Endothelial cell of umbilical vein (primary cell): ENCODE data around the gene CTNNB1. TPM values are rescaled to one million over a fixed set of nuclear protein-coding genes. Genes with fewer than 3 reads are reported as not detected.

Experiments used
- BruUV-seq: library from RNA; stranded (reverse); fragments of 400-500 nt; replicated peaks from 2 replicates; lab custom pipeline; 2021; lab: Mats Ljungman, UMichigan
- CTCF ChIA-PET: fragments of 300-600, 350-600 bp; sonication (Branson Sonifier 250); formaldehyde crosslinking; loops from one replicate; lab custom pipeline; 2021; ENCODE audit warnings: antibody characterized with exemption, inconsistent platforms; lab: Charles Lee
- POLR2A ChIA-PET: fragments of 300-600, 350-600 bp; sonication (Branson Sonifier 250); formaldehyde crosslinking; loops from one replicate; lab custom pipeline; 2021; ENCODE audit warnings: antibody characterized with exemption, inconsistent platforms; lab: Charles Lee
- DNase-seq: peaks from one replicate; pipeline ENCODE4 v3.0.0-alpha.2; 2011; ENCODE audit warnings: low read depth, low spot score
- FAIRE-seq: peaks from 2 replicates; lab custom pipeline; 2011; peaks lifted over from hg19 to GRCh38; lab: Jason Lieb, UNC
- H2AFZ ChIP-seq: 2 replicates; pipeline ENCODE4 v1.6.0; 2012; ENCODE audit warnings: low read depth, low read length, control low read depth, inconsistent platforms
- H3K27ac ChIP-seq: 2 replicates; pipeline ENCODE4 v1.5.1; 2011; ENCODE audit warnings: low read depth, mild to moderate bottlenecking, control low read depth, low read length, moderate library complexity; ENCODE audit not compliant: insufficient read depth
- H3K27me3 ChIP-seq, 2 experiments: 2 replicates each; pipeline versions ENCODE4 v1.6.0 to v1.6.1; 2011; ENCODE audit warnings: low read length in 2 of 2, mixed read lengths in 1 of 2; ENCODE audit not compliant: control insufficient read depth in 2 of 2, insufficient read depth in 2 of 2
- H3K36me3 ChIP-seq, 2 experiments: 2 replicates in 1 of 2; 3 replicates in 1 of 2; pipeline ENCODE4 v1.5.1; 2011; ENCODE audit warnings: low read length in 2 of 2, mild to moderate bottlenecking in 1 of 2, moderate library complexity in 1 of 2; ENCODE audit not compliant: control insufficient read depth in 2 of 2, insufficient read depth in 2 of 2; ENCODE audit errors: extremely low read depth in 1 of 2
- H3K4me1 ChIP-seq: 3 replicates; pipeline ENCODE4 v1.5.1; 2011; ENCODE audit warnings: mild to moderate bottlenecking, low read length; ENCODE audit not compliant: control insufficient read depth, insufficient read depth; ENCODE audit errors: extremely low read depth
- H3K4me2 ChIP-seq: 2 replicates; pipeline ENCODE4 v1.6.1; 2011; ENCODE audit warnings: low read length, control low read depth, mixed read lengths; ENCODE audit not compliant: insufficient read depth
- H3K4me3 ChIP-seq, 3 experiments: fragments of 200-600 bp in 1 of 3; sonication (generic), shearing (Covaris generic) in 1 of 3; replicated peaks in 1 of 3; 2 replicates each; pipeline ENCODE4 v1.5.1; 2011 to 2016; ENCODE audit warnings: control low read depth in 3 of 3, low read length in 3 of 3, mild to moderate bottlenecking in 2 of 3, inconsistent platforms in 1 of 3, low read depth in 1 of 3, moderate library complexity in 1 of 3; ENCODE audit not compliant: insufficient read depth in 1 of 3
- H3K79me2 ChIP-seq: 2 replicates; pipeline ENCODE4 v1.6.0; 2012; ENCODE audit warnings: low read length, inconsistent platforms; ENCODE audit not compliant: control insufficient read depth, insufficient read depth
- H3K9ac ChIP-seq: replicated peaks from 2 replicates; pipeline ENCODE3; 2011; ENCODE audit warnings: low read length, control low read depth; ENCODE audit not compliant: insufficient read depth; ENCODE audit errors: extremely low read depth
- H3K9me1 ChIP-seq: replicated peaks from 3 replicates; pipeline ENCODE4 v1.6.0; 2011; ENCODE audit warnings: mild to moderate bottlenecking, low read length; ENCODE audit not compliant: control insufficient read depth, insufficient read depth; ENCODE audit errors: extremely low read depth
- H3K9me3 ChIP-seq: replicated peaks from 2 replicates; pipeline ENCODE4 v1.5.1; 2012; ENCODE audit warnings: low read length, inconsistent platforms; ENCODE audit not compliant: control insufficient read depth, insufficient read depth
- H4K20me1 ChIP-seq: replicated peaks from 2 replicates; pipeline ENCODE3; 2011; ENCODE audit warnings: mild to moderate bottlenecking, low read length; ENCODE audit not compliant: control insufficient read depth, insufficient read depth; ENCODE audit errors: extremely low read depth
- EZH2 ChIP-seq: IDR thresholded peaks from 2 replicates; pipeline ENCODE4 v1.6.1; 2012; ENCODE audit warnings: borderline replicate concordance, low read depth, mild to moderate bottlenecking, moderate library complexity, low read length, inconsistent platforms; ENCODE audit not compliant: severe bottlenecking
- FOS ChIP-seq: IDR thresholded peaks from 2 replicates; pipeline ENCODE4 v1.6.1; 2011; ENCODE audit warnings: mild to moderate bottlenecking, low read length, moderate library complexity, borderline replicate concordance; ENCODE audit not compliant: insufficient read depth
- GATA2 ChIP-seq: IDR thresholded peaks from 2 replicates; pipeline ENCODE4 v1.7.0; 2011; ENCODE audit warnings: low read depth, mild to moderate bottlenecking, moderate library complexity, mixed read lengths, low read length; ENCODE audit not compliant: insufficient read length, insufficient read depth
- JUN ChIP-seq: IDR thresholded peaks from 2 replicates; pipeline ENCODE4 v1.6.1; 2011; ENCODE audit warnings: borderline replicate concordance, low read depth; ENCODE audit not compliant: insufficient read length, insufficient read depth
- MYC ChIP-seq: IDR thresholded peaks from one replicate; pipeline ENCODE4 v1.6.1; 2011; ENCODE audit warnings: mild to moderate bottlenecking, low read depth, low read length
- POLR2A ChIP-seq: IDR thresholded peaks from 2 replicates; pipeline ENCODE4 v1.6.1; 2012; ENCODE audit warnings: low read depth, mild to moderate bottlenecking, control low read depth, low read length
- POLR2AphosphoS5 ChIP-seq: IDR thresholded peaks from 2 replicates; pipeline ENCODE4 v1.6.1; 2012; ENCODE audit warnings: low read depth, mild to moderate bottlenecking, control low read depth, low read length, moderate library complexity; ENCODE audit not compliant: insufficient read depth
- dilution Hi-C: fragments of 300-500 bp; cut with MboI; formaldehyde crosslinking; loops from one replicate; pipeline ENCODE4 v1.15.0; 2019; ENCODE audit warnings: low sequenced_read_pairs; ENCODE audit not compliant: extremely low pct_ligation_motif_present
- intact Hi-C: fragments of 100-400 bp; cut with micrococcal nuclease; formaldehyde crosslinking; loops from one replicate; pipeline ENCODE4 v1.10.0; 2022
- polyA plus RNA-seq, 4 experiments: library from polyadenylated mRNA; depleted of rRNA in 3 of 4; stranded (reverse) in 3 of 4; unstranded in 1 of 4; fragments of >200 nt; gene quantifications; 2 replicates each; pipeline versions ENCODE4 v1.2.1 to v1.2.3, GENCODE V29; 2011 to 2012; ENCODE audit warnings: missing spikeins in 1 of 4
- total RNA-seq: library from RNA; stranded (reverse); gene quantifications from 2 replicates; pipeline ENCODE4 v1.2.3, GENCODE V29; 2021
- TF ChIP-seq, protein P1 (sequence below): IDR thresholded peaks from 2 replicates; pipeline ENCODE4 v1.6.1; 2011; ENCODE audit not compliant: insufficient read depth, insufficient read length
- TF ChIP-seq, protein P2 (sequence below), 2 donors: IDR thresholded peaks; 1 replicate in 1 of 2; 2 replicates in 1 of 2; pipeline ENCODE4 v1.5.1; 2011; ENCODE audit warnings: low read length in 2 of 2, mild to moderate bottlenecking in 2 of 2, moderate library complexity in 2 of 2, control low read depth in 1 of 2, inconsistent platforms in 1 of 2, low read depth in 1 of 2; ENCODE audit not compliant: insufficient read depth in 1 of 2; ENCODE audit errors: extremely low read depth in 1 of 2

CTNNB1 gene
- total and polyA plus RNA-seq, 2 donors (not counting 3 experiments of a cell fraction or from before 2014, with no cell fraction given), result 513 to 906 TPM

DNA sequence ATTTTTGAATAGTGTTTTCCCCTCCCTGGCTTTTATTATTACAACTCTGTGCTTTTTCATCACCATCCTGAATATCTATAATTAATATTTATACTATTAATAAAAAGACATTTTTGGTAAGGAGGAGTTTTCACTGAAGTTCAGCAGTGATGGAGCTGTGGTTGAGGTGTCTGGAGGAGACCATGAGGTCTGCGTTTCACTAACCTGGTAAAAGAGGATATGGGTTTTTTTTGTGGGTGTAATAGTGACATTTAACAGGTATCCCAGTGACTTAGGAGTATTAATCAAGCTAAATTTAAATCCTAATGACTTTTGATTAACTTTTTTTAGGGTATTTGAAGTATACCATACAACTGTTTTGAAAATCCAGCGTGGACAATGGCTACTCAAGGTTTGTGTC lies 24.4 kb downstream of the CTNNB1 start:
- TF ChIP-seq GATA2, result no peak
- no peak for TF ChIP-seq EZH2
- no peak for TF ChIP-seq POLR2AphosphoS5
- TF ChIP-seq, protein P1, sequence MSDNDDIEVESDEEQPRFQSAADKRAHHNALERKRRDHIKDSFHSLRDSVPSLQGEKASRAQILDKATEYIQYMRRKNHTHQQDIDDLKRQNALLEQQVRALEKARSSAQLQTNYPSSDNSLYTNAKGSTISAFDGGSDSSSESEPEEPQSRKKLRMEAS, result no peak
- TF ChIP-seq POLR2A, result no peak
- DNase-seq (no peak), FAIRE-seq (no peak)
- H3K4me3 ChIP-seq, result no peak overlapping the region
- BruUV-seq, result no TSS peak
- intact Hi-C loops (loop anchor here (5.0 kb wide), 3 partner anchors 251 to 641 kb away; no protein-coding TSS in a partner anchor), dilution Hi-C loops (no loop called here)
- peaks cover 22% of the 10 kb centered on the region for H4K20me1 ChIP-seq
- H3K9ac ChIP-seq, result no peak overlapping the region
- peaks cover 95% of the 10 kb centered on the region for H3K79me2 ChIP-seq
- H3K36me3 ChIP-seq, result peaks cover 20 to 23% of the 10 kb centered on the region in 2 experiments
- no peaks in the 10 kb centered on the region for H3K9me1 ChIP-seq
- no peaks in the 10 kb centered on the region for H3K27me3 ChIP-seq
- H3K9me3 ChIP-seq, result no peaks in the 10 kb centered on the region
- POLR2A ChIA-PET, result no interaction called here
- no peak overlapping the region for H2AFZ ChIP-seq
- peaks cover 4% of the 10 kb centered on the region for H3K4me1 ChIP-seq
- no peak overlapping the region for H3K4me2 ChIP-seq
- H3K27ac ChIP-seq, result no peak overlapping the region
- CTCF ChIA-PET, result interaction anchor here (1.2 to 2.0 kb wide), 2 partner anchors 16 to 302 kb away, joined by 3 to 5 read pairs; no protein-coding TSS in a partner anchor

DNA sequence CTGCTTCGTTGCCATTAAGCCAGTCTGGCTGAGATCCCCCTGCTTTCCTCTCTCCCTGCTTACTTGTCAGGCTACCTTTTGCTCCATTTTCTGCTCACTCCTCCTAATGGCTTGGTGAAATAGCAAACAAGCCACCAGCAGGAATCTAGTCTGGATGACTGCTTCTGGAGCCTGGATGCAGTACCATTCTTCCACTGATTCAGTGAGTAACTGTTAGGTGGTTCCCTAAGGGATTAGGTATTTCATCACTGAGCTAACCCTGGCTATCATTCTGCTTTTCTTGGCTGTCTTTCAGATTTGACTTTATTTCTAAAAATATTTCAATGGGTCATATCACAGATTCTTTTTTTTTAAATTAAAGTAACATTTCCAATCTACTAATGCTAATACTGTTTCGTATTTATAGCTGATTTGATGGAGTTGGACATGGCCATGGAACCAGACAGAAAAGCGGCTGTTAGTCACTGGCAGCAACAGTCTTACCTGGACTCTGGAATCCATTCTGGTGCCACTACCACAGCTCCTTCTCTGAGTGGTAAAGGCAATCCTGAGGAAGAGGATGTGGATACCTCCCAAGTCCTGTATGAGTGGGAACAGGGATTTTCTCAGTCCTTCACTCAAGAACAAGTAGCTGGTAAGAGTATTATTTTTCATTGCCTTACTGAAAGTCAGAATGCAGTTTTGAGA lies 25.0 kb downstream of the CTNNB1 start:
- Histone ChIP-seq H4K20me1 (peaks cover 18% of the 10 kb centered on the region), H3K4me2 (no peak overlapping the region), H3K4me3 (no peak overlapping the region), H3K9me3 (no peaks in the 10 kb centered on the region), H3K79me2 (peaks cover 95% of the 10 kb centered on the region), H3K27me3 (no peaks in the 10 kb centered on the region), H3K36me3 (peaks cover 20 to 23% of the 10 kb centered on the region in 2 experiments), H2AFZ (no peak overlapping the region), H3K9me1 (no peaks in the 10 kb centered on the region), H3K4me1 (peaks cover 4% of the 10 kb centered on the region), H3K9ac (no peak overlapping the region), H3K27ac (no peak overlapping the region)
- DNase-seq (no peak), FAIRE-seq (no peak)
- dilution Hi-C loops (no loop called here), intact Hi-C loops (loop anchor here (5.0 kb wide), 3 partner anchors 252 to 642 kb away; no protein-coding TSS in a partner anchor)
- ChIA-PET POLR2A (no interaction called here), CTCF (interaction anchor here (1.2 to 2.0 kb wide), 3 partner anchors 11 to 303 kb away, joined by 3 to 5 read pairs (median 3); no protein-coding TSS in a partner anchor)
- TF ChIP-seq MYC, result no peak
- no peak for TF ChIP-seq FOS
- no peak for TF ChIP-seq POLR2AphosphoS5
- TF ChIP-seq JUN, result no peak
- TF ChIP-seq, protein P2, sequence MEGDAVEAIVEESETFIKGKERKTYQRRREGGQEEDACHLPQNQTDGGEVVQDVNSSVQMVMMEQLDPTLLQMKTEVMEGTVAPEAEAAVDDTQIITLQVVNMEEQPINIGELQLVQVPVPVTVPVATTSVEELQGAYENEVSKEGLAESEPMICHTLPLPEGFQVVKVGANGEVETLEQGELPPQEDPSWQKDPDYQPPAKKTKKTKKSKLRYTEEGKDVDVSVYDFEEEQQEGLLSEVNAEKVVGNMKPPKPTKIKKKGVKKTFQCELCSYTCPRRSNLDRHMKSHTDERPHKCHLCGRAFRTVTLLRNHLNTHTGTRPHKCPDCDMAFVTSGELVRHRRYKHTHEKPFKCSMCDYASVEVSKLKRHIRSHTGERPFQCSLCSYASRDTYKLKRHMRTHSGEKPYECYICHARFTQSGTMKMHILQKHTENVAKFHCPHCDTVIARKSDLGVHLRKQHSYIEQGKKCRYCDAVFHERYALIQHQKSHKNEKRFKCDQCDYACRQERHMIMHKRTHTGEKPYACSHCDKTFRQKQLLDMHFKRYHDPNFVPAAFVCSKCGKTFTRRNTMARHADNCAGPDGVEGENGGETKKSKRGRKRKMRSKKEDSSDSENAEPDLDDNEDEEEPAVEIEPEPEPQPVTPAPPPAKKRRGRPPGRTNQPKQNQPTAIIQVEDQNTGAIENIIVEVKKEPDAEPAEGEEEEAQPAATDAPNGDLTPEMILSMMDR (IDR thresholded peaks at IDR 0.05; ENCODE audit: extremely low read depth in 1 of 2, insufficient read depth in 1 of 2, low read depth in 1 of 2, low read length in 2 of 2), result no peak
- TF ChIP-seq EZH2, result no peak
- no peak for TF ChIP-seq POLR2A
- TF ChIP-seq, protein P1, result no peak
- no peak for TF ChIP-seq GATA2
- no TSS peak for BruUV-seq
